Prostate gland (tissue), 2 donors: Measurements from ENCODE around the gene CEP135.

Experiments used
- CTCF ChIP-seq, 4 experiments: fragments of 200-600 bp in 2 of 4; fragments of 450-650 bp in 2 of 4; sonication (generic) in 2 of 4; IDR thresholded peaks; 1 replicate in 3 of 4; 2 replicates in 1 of 4; pipeline ENCODE4 v1.5.1; 2016 to 2019; ENCODE audit warnings: antibody characterized with exemption in 4 of 4, mild to moderate bottlenecking in 2 of 4, moderate library complexity in 2 of 4
- POLR2A ChIP-seq: fragments of 450-650 bp; IDR thresholded peaks from one replicate; pipeline ENCODE4 v1.6.1; 2016; ENCODE audit warnings: antibody characterized with exemption, mild to moderate bottlenecking
- POLR2AphosphoS5 ChIP-seq: sonication (generic); formaldehyde crosslinking; IDR thresholded peaks from one replicate; pipeline ENCODE4 v1.6.1; 2017; ENCODE audit warnings: antibody characterized with exemption

DNA sequence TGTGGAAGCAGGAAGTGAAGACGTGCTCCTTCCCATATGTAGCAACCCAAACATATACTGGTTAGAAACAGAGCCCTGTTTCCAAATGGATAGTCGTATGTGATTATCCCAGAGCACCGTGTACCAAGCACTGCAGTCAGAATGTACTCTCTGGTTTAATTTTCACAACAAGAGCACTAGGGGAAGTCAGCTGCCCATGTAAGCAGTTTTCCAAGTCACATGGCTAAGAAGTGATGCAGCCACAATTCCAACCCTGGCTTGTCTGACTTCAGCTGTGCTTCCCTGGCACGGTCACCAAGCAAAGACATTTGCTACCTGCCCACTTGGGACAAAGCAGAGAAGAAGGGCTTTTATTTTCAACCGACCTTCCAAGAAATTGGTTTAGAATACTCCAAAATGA, 28.2 kb upstream of the CEP135 start:
- no peak for TF ChIP-seq POLR2AphosphoS5
- TF ChIP-seq CTCF (IDR thresholded peaks at IDR 0.05) = no peak
- no peak for TF ChIP-seq POLR2A
